Endothelial cell of umbilical vein (primary cell): Measurements from ENCODE around the gene ELMOD3. TPM values are rescaled to one million over a fixed set of nuclear protein-coding genes. Genes with fewer than 3 reads are reported as not detected.

Experiments
- BruUV-seq: library from RNA; stranded (reverse); fragments of 400-500 nt; replicated peaks from 2 replicates; lab custom pipeline; 2021; lab: Mats Ljungman, UMichigan
- CTCF ChIA-PET: fragments of 300-600, 350-600 bp; sonication (Branson Sonifier 250); formaldehyde crosslinking; loops from one replicate; lab custom pipeline; 2021; ENCODE audit warnings: antibody characterized with exemption, inconsistent platforms; lab: Charles Lee
- POLR2A ChIA-PET: fragments of 300-600, 350-600 bp; sonication (Branson Sonifier 250); formaldehyde crosslinking; loops from one replicate; lab custom pipeline; 2021; ENCODE audit warnings: antibody characterized with exemption, inconsistent platforms; lab: Charles Lee
- DNase-seq: peaks from one replicate; pipeline ENCODE4 v3.0.0-alpha.2; 2011; ENCODE audit warnings: low read depth, low spot score
- FAIRE-seq: peaks from 2 replicates; lab custom pipeline; 2011; peaks lifted over from hg19 to GRCh38; lab: Jason Lieb, UNC
- H2AFZ ChIP-seq: 2 replicates; pipeline ENCODE4 v1.6.0; 2012; ENCODE audit warnings: low read depth, low read length, control low read depth, inconsistent platforms
- H3K27ac ChIP-seq: 2 replicates; pipeline ENCODE4 v1.5.1; 2011; ENCODE audit warnings: low read depth, mild to moderate bottlenecking, control low read depth, low read length, moderate library complexity; ENCODE audit not compliant: insufficient read depth
- H3K27me3 ChIP-seq, 2 experiments: 2 replicates each; pipeline versions ENCODE4 v1.6.0 to v1.6.1; 2011; ENCODE audit warnings: low read length in 2 of 2, mixed read lengths in 1 of 2; ENCODE audit not compliant: control insufficient read depth in 2 of 2, insufficient read depth in 2 of 2
- H3K36me3 ChIP-seq, 2 experiments: 2 replicates in 1 of 2; 3 replicates in 1 of 2; pipeline ENCODE4 v1.5.1; 2011; ENCODE audit warnings: low read length in 2 of 2, mild to moderate bottlenecking in 1 of 2, moderate library complexity in 1 of 2; ENCODE audit not compliant: control insufficient read depth in 2 of 2, insufficient read depth in 2 of 2; ENCODE audit errors: extremely low read depth in 1 of 2
- H3K4me1 ChIP-seq: 3 replicates; pipeline ENCODE4 v1.5.1; 2011; ENCODE audit warnings: mild to moderate bottlenecking, low read length; ENCODE audit not compliant: control insufficient read depth, insufficient read depth; ENCODE audit errors: extremely low read depth
- H3K4me2 ChIP-seq: 2 replicates; pipeline ENCODE4 v1.6.1; 2011; ENCODE audit warnings: low read length, control low read depth, mixed read lengths; ENCODE audit not compliant: insufficient read depth
- H3K4me3 ChIP-seq, 3 experiments: fragments of 200-600 bp in 1 of 3; sonication (generic), shearing (Covaris generic) in 1 of 3; replicated peaks in 1 of 3; 2 replicates each; pipeline ENCODE4 v1.5.1; 2011 to 2016; ENCODE audit warnings: control low read depth in 3 of 3, low read length in 3 of 3, mild to moderate bottlenecking in 2 of 3, inconsistent platforms in 1 of 3, low read depth in 1 of 3, moderate library complexity in 1 of 3; ENCODE audit not compliant: insufficient read depth in 1 of 3
- H3K79me2 ChIP-seq: 2 replicates; pipeline ENCODE4 v1.6.0; 2012; ENCODE audit warnings: low read length, inconsistent platforms; ENCODE audit not compliant: control insufficient read depth, insufficient read depth
- H3K9ac ChIP-seq: replicated peaks from 2 replicates; pipeline ENCODE3; 2011; ENCODE audit warnings: low read length, control low read depth; ENCODE audit not compliant: insufficient read depth; ENCODE audit errors: extremely low read depth
- H3K9me1 ChIP-seq: replicated peaks from 3 replicates; pipeline ENCODE4 v1.6.0; 2011; ENCODE audit warnings: mild to moderate bottlenecking, low read length; ENCODE audit not compliant: control insufficient read depth, insufficient read depth; ENCODE audit errors: extremely low read depth
- H3K9me3 ChIP-seq: replicated peaks from 2 replicates; pipeline ENCODE4 v1.5.1; 2012; ENCODE audit warnings: low read length, inconsistent platforms; ENCODE audit not compliant: control insufficient read depth, insufficient read depth
- H4K20me1 ChIP-seq: replicated peaks from 2 replicates; pipeline ENCODE3; 2011; ENCODE audit warnings: mild to moderate bottlenecking, low read length; ENCODE audit not compliant: control insufficient read depth, insufficient read depth; ENCODE audit errors: extremely low read depth
- EZH2 ChIP-seq: IDR thresholded peaks from 2 replicates; pipeline ENCODE4 v1.6.1; 2012; ENCODE audit warnings: borderline replicate concordance, low read depth, mild to moderate bottlenecking, moderate library complexity, low read length, inconsistent platforms; ENCODE audit not compliant: severe bottlenecking
- GATA2 ChIP-seq: IDR thresholded peaks from 2 replicates; pipeline ENCODE4 v1.7.0; 2011; ENCODE audit warnings: low read depth, mild to moderate bottlenecking, moderate library complexity, mixed read lengths, low read length; ENCODE audit not compliant: insufficient read length, insufficient read depth
- JUN ChIP-seq: IDR thresholded peaks from 2 replicates; pipeline ENCODE4 v1.6.1; 2011; ENCODE audit warnings: borderline replicate concordance, low read depth; ENCODE audit not compliant: insufficient read length, insufficient read depth
- MYC ChIP-seq: IDR thresholded peaks from one replicate; pipeline ENCODE4 v1.6.1; 2011; ENCODE audit warnings: mild to moderate bottlenecking, low read depth, low read length
- POLR2A ChIP-seq: IDR thresholded peaks from 2 replicates; pipeline ENCODE4 v1.6.1; 2012; ENCODE audit warnings: low read depth, mild to moderate bottlenecking, control low read depth, low read length
- POLR2AphosphoS5 ChIP-seq: IDR thresholded peaks from 2 replicates; pipeline ENCODE4 v1.6.1; 2012; ENCODE audit warnings: low read depth, mild to moderate bottlenecking, control low read depth, low read length, moderate library complexity; ENCODE audit not compliant: insufficient read depth
- dilution Hi-C: fragments of 300-500 bp; cut with MboI; formaldehyde crosslinking; loops from one replicate; pipeline ENCODE4 v1.15.0; 2019; ENCODE audit warnings: low sequenced_read_pairs; ENCODE audit not compliant: extremely low pct_ligation_motif_present
- intact Hi-C: fragments of 100-400 bp; cut with micrococcal nuclease; formaldehyde crosslinking; loops from one replicate; pipeline ENCODE4 v1.10.0; 2022
- polyA plus RNA-seq, 4 experiments: library from polyadenylated mRNA; depleted of rRNA in 3 of 4; stranded (reverse) in 3 of 4; unstranded in 1 of 4; fragments of >200 nt; gene quantifications; 2 replicates each; pipeline versions ENCODE4 v1.2.1 to v1.2.3, GENCODE V29; 2011 to 2012; ENCODE audit warnings: missing spikeins in 1 of 4
- total RNA-seq: library from RNA; stranded (reverse); gene quantifications from 2 replicates; pipeline ENCODE4 v1.2.3, GENCODE V29; 2021
- TF ChIP-seq, protein P1 (sequence below): IDR thresholded peaks from 2 replicates; pipeline ENCODE4 v1.6.1; 2011; ENCODE audit not compliant: insufficient read depth, insufficient read length
- TF ChIP-seq, protein P2 (sequence below), 2 donors: IDR thresholded peaks; 1 replicate in 1 of 2; 2 replicates in 1 of 2; pipeline ENCODE4 v1.5.1; 2011; ENCODE audit warnings: low read length in 2 of 2, mild to moderate bottlenecking in 2 of 2, moderate library complexity in 2 of 2, control low read depth in 1 of 2, inconsistent platforms in 1 of 2, low read depth in 1 of 2; ENCODE audit not compliant: insufficient read depth in 1 of 2; ENCODE audit errors: extremely low read depth in 1 of 2

ELMOD3 gene
- total and polyA plus RNA-seq, 2 donors (not counting 3 experiments of a cell fraction or from before 2014, with no cell fraction given): 12.3 to 22.0 TPM

DNA sequence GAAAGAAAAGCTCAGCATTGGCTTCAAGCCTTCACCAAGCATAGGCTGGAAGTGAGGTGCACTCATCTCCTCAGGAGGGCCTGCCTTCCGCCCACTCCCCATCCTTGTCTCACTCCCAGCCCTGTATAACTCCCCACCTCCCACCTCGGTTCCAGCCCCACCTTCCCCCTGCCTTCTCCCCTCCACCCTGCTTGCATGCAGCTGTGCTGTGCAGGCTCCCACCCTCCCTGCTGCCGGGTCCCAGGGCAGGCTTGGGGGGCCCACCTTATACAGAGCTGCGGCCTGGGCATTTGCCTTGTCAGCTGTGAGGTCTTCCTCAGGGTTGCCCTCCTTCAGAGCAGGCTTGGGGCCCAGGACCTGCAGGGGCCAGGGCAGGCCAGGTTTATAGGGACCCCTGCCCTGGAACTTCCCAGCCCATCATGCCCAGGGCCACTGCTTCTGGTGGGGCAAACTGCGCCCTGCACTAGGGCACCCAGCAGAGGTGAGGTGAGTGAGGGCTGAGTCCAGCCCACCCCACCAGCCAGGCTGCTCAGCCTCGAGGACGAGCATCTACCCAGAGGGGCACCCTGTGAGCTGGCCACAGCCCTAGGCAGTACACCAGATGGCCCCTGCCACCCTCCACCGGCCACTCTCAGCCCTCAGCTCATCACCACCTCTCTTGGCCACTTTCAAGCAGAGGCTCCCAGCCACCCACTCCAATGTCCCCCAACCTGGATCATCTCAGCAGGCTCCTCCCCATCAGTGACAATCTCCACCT is 44.0 kb downstream of the ELMOD3 start:
- Histone ChIP-seq H3K4me1 (no peaks in the 10 kb centered on the region), H4K20me1 (no peaks in the 10 kb centered on the region), H3K27me3 (no peaks in the 10 kb centered on the region), H3K9ac (no peak overlapping the region), H3K79me2 (no peaks in the 10 kb centered on the region), H3K9me3 (no peaks in the 10 kb centered on the region), H3K4me3 (no peak overlapping the region), H2AFZ (no peak overlapping the region), H3K9me1 (no peaks in the 10 kb centered on the region), H3K4me2 (no peak overlapping the region), H3K27ac (no peak overlapping the region), H3K36me3 (peaks cover 2% of the 10 kb centered on the region in 2 experiments)
- dilution Hi-C loops: no loop called here
- no peak for FAIRE-seq
- ChIA-PET POLR2A (no interaction called here), CTCF (interaction anchor here (0.7 kb wide), 1 partner anchor 26 kb away, joined by 3 read pairs; no protein-coding TSS in a partner anchor)
- intact Hi-C loops: no loop called here
- DNase-seq: no peak
- TF ChIP-seq, protein P1, sequence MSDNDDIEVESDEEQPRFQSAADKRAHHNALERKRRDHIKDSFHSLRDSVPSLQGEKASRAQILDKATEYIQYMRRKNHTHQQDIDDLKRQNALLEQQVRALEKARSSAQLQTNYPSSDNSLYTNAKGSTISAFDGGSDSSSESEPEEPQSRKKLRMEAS: no peak
- TF ChIP-seq MYC (no peak), JUN (no peak), GATA2 (no peak), POLR2AphosphoS5 (no peak), POLR2A (no peak), EZH2 (no peak)
- TF ChIP-seq, protein P2, sequence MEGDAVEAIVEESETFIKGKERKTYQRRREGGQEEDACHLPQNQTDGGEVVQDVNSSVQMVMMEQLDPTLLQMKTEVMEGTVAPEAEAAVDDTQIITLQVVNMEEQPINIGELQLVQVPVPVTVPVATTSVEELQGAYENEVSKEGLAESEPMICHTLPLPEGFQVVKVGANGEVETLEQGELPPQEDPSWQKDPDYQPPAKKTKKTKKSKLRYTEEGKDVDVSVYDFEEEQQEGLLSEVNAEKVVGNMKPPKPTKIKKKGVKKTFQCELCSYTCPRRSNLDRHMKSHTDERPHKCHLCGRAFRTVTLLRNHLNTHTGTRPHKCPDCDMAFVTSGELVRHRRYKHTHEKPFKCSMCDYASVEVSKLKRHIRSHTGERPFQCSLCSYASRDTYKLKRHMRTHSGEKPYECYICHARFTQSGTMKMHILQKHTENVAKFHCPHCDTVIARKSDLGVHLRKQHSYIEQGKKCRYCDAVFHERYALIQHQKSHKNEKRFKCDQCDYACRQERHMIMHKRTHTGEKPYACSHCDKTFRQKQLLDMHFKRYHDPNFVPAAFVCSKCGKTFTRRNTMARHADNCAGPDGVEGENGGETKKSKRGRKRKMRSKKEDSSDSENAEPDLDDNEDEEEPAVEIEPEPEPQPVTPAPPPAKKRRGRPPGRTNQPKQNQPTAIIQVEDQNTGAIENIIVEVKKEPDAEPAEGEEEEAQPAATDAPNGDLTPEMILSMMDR (IDR thresholded peaks at IDR 0.05; ENCODE audit: extremely low read depth in 1 of 2, insufficient read depth in 1 of 2, low read depth in 1 of 2, low read length in 2 of 2): no peak
- BruUV-seq: no TSS peak
